Transverse colon (tissue), 4 donors: ENCODE results near the gene OTOG. TPM values are rescaled to one million over a fixed set of nuclear protein-coding genes. Genes with fewer than 3 reads are reported as not detected.

Experiments
- DNase-seq: peaks from one replicate; pipeline ENCODE4 v3.0.0-alpha.2; 2019
- H3K27ac ChIP-seq, 4 donors: fragments of 200-600 bp; sonication (generic); 2 replicates each; pipeline ENCODE4 v1.5.1; 2016 to 2018; ENCODE audit warnings: inconsistent platforms in 4 of 4
- H3K27me3 ChIP-seq: fragments of 200-600 bp; sonication (generic); 2 replicates; pipeline ENCODE4 v1.5.1; 2017; ENCODE audit warnings: inconsistent platforms
- H3K36me3 ChIP-seq, 4 donors: fragments of 200-600 bp; sonication (generic); 2 replicates each; pipeline ENCODE4 v1.5.1; 2017 to 2019; ENCODE audit warnings: inconsistent platforms in 4 of 4
- H3K4me1 ChIP-seq, 4 donors: fragments of 200-600 bp; sonication (generic); 2 replicates each; pipeline ENCODE4 v1.5.1; 2017 to 2020; ENCODE audit warnings: inconsistent platforms in 4 of 4
- H3K4me3 ChIP-seq, 4 donors: fragments of 200-600 bp; sonication (generic); 1 replicate in 1 of 4; 2 replicates in 3 of 4; pipeline versions ENCODE4 v1.5.1 to v1.6.1; 2017 to 2019; ENCODE audit warnings: inconsistent platforms in 4 of 4
- H3K9me3 ChIP-seq, 2 donors: fragments of 200-600 bp; sonication (generic); 2 replicates each; pipeline ENCODE4 v1.5.1; 2017 to 2019; ENCODE audit warnings: inconsistent platforms in 2 of 2
- CTCF ChIP-seq, 5 experiments: fragments of 200-600 bp in 3 of 5; fragments of 450-650 bp in 2 of 5; sonication (generic) in 3 of 5; IDR thresholded peaks; 1 replicate in 2 of 5; 2 replicates in 3 of 5; pipeline ENCODE4 v1.5.1; 2016 to 2017; ENCODE audit warnings: antibody characterized with exemption in 5 of 5, inconsistent platforms in 3 of 5, mild to moderate bottlenecking in 2 of 5, moderate library complexity in 1 of 5
- EP300 ChIP-seq: sonication (generic); formaldehyde crosslinking; IDR thresholded peaks from one replicate; pipeline ENCODE4 v1.6.1; 2017; ENCODE audit warnings: antibody characterized with exemption, low read depth
- POLR2A ChIP-seq: fragments of 450-650 bp; IDR thresholded peaks from one replicate; pipeline ENCODE4 v1.6.1; 2016; ENCODE audit warnings: antibody characterized with exemption, mild to moderate bottlenecking, moderate library complexity
- POLR2AphosphoS5 ChIP-seq, 3 donors: sonication (generic); formaldehyde crosslinking; IDR thresholded peaks; one replicate each; pipeline ENCODE4 v1.6.1; 2016; ENCODE audit warnings: antibody characterized with exemption in 3 of 3
- WGBS, 2 donors: methylation state at CpG; one replicate each; pipeline ENCODE4 v1.1.5; 2018; ENCODE audit warnings: low coverage in 1 of 2; 5-methylcytosine and 5-hydroxymethylcytosine counted together
- in situ Hi-C, 4 donors: fragments of 200-750 bp; cut with MboI; loops; one replicate each; pipeline versions ENCODE4 v1.15.0 to v1.15.1; 2017; ENCODE audit warnings: low sequenced_read_pairs in 3 of 4, low pct_ligation_motif_present in 1 of 4, low pct_unique_long_range_greater_than_20kb in 1 of 4
- intact Hi-C: fragments of 100-400 bp; cut with DNase I; formaldehyde crosslinking; loops from one replicate; pipeline ENCODE4 v1.15.1; 2023; ENCODE audit warnings: low total_unique reads
- total RNA-seq, 4 donors: library from RNA; depleted of rRNA; stranded (reverse); fragments of >200 nt; gene quantifications; one replicate each; pipeline ENCODE4 v1.1.0, GENCODE V29; 2016

The OTOG gene
- total RNA-seq, 4 donors from 2014 or later, result not detected

GRCh38 chr11:17526931-17527627, 20.0 kb upstream of the OTOG start:
- no peaks in the 10 kb centered on the region for H3K9me3 ChIP-seq
- no peaks in the 10 kb centered on the region for H3K27me3 ChIP-seq
- TF ChIP-seq POLR2AphosphoS5 (IDR thresholded peaks at IDR 0.05), result no peak
- H3K36me3 ChIP-seq, result peaks cover 0 to 2% (median 0%) of the 10 kb centered on the region in 4 donors
- 87 to 93% methylated on average over 2 to 14 of the region's 20 CpGs for WGBS, 2 donors
- no peak overlapping the region for H3K4me3 ChIP-seq
- H3K4me1 ChIP-seq, result peaks cover 0 to 13% (median 5%) of the 10 kb centered on the region in 4 donors
- DNase-seq, result no peak
- intact Hi-C loops (no loop called here), in situ Hi-C loops (loop anchor here in 1 of 4 donors (10.0 kb wide), 1 partner anchor 292 kb away; no protein-coding TSS in a partner anchor)
- no peak overlapping the region for H3K27ac ChIP-seq

- Histone ChIP-seq H3K4me3 (no peak overlapping the region), H3K9me3 (no peaks in the 10 kb centered on the region), H3K4me1 (peaks cover 0 to 15% (median 7%) of the 10 kb centered on the region in 4 donors), H3K27ac (no peak overlapping the region), H3K27me3 (no peaks in the 10 kb centered on the region), H3K36me3 (no peaks in the 10 kb centered on the region)
- 55 to 72% methylated on average over 3 of the region's 3 CpGs for WGBS, 2 donors
- no peak for TF ChIP-seq CTCF (IDR thresholded peaks at IDR 0.05)
- TF ChIP-seq POLR2AphosphoS5 (IDR thresholded peaks at IDR 0.05), result no peak
- no peak for TF ChIP-seq POLR2A
- TF ChIP-seq EP300, result no peak
- intact Hi-C loops (no loop called here), in situ Hi-C loops (loop anchor here in 1 of 4 donors (10.0 kb wide), 1 partner anchor 293 kb away; no protein-coding TSS in a partner anchor)
- no peak for DNase-seq
These were observed 19.4 kb upstream of the OTOG start for GRCh38 chr11:17527628-17527995.

GRCh38 chr11:17528181-17528691, 18.8 kb upstream of the OTOG start:
- in situ Hi-C loops (loop anchor here in 1 of 4 donors (10.0 kb wide), 1 partner anchor 293 kb away; no protein-coding TSS in a partner anchor), intact Hi-C loops (no loop called here)
- peak; percentile 58 to 70 (median 63) for TF ChIP-seq CTCF (IDR thresholded peaks at IDR 0.05)
- TF ChIP-seq EP300, result no peak
- Histone ChIP-seq H3K27me3 (no peaks in the 10 kb centered on the region), H3K4me3 (no peak overlapping the region), H3K27ac (no peak overlapping the region), H3K9me3 (no peaks in the 10 kb centered on the region), H3K4me1 (peaks cover 0 to 15% (median 7%) of the 10 kb centered on the region in 4 donors), H3K36me3 (no peaks in the 10 kb centered on the region)
- peak; percentile 52 for DNase-seq
- 59% methylated on average over 9 of the region's 9 CpGs; no CpG with 5 or more reads in 1 of the 2 donors for WGBS, 2 donors

GRCh38 chr11:17528906-17529843, 17.9 kb upstream of the OTOG start:
- Histone ChIP-seq H3K27me3 (no peaks in the 10 kb centered on the region), H3K9me3 (no peaks in the 10 kb centered on the region), H3K36me3 (no peaks in the 10 kb centered on the region), H3K4me3 (no peak overlapping the region), H3K27ac (no peak overlapping the region), H3K4me1 (peaks cover 0 to 15% (median 7%) of the 10 kb centered on the region in 4 donors)
- in situ Hi-C loops, result loop anchor here in 1 of 4 donors (10.0 kb wide), 1 partner anchor 294 kb away; no protein-coding TSS in a partner anchor
- DNase-seq, result no peak
- TF ChIP-seq POLR2A (no peak), POLR2AphosphoS5 (IDR thresholded peaks at IDR 0.05) (no peak), EP300 (no peak), CTCF (IDR thresholded peaks at IDR 0.05) (no peak)
- intact Hi-C loops, result no loop called here
- 70 to 86% methylated on average over 8 to 14 of the region's 14 CpGs for WGBS, 2 donors
